ENCODE results near the gene VTI1A. TPM values are rescaled to one million over a fixed set of nuclear protein-coding genes. Genes with fewer than 3 reads are reported as not detected.

Gene VTI1A
- total RNA-seq, 1 donor from 2014 or later = 22.7 TPM

DNA sequence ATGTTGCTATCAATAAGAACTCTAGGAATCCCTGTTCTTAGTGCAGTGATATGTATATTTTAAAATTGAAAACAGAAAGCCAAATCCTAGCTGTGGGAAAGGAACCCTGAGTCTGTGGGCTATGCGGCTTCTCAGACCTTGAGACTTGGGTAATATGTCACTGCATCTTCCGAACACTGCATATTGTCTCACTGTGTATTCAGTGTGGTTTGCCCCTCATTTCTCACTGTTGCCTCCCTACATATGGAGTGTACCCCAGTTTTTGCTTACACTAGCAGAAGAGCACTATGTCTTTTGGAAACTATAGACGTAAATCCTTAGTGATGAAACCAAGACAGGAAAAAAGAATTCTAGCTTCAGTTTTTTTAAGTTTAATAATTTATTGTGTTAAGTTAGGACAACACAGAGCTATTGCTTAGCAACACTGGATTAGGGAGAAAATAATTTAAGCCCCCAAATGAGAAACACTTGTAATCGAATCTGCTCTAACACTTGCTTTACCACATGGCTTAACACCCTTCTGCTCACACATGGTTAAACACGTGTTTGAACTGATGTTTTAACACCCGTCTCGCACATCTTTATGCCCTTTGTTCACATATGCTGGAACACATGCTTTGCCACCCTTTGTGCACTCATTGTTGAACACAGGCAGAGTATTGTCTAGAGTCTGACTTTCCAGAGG, 251.3 kb downstream of the VTI1A start:
- Mint-ChIP-seq H3K4me3 (ENCODE audit: unreplicated experiment) (no peak overlapping the region), H3K9me3 (ENCODE audit: low read depth) (no peaks in the 10 kb centered on the region)

DNA sequence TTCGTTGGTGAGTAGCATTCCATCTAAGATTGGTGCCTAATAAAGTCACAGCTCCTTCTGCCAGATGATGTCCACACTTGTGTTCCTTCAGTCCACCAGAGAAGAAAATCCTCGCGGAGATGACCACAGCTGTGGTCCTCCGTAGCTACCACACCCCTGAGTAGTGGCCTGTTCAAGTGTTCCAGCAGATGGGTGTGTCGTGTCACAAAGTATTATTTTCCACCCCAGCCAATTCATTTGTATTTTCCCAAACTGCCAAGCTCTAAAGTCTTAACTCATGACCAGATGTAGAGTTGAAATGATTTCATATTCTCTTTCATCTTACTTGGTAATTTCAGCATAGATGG, 251.8 kb downstream of the VTI1A start:
- H3K27me3 Mint-ChIP-seq (ENCODE audit: low read depth) = no peaks in the 10 kb centered on the region
- peaks cover 3% of the 10 kb centered on the region for H3K36me3 Mint-ChIP-seq (ENCODE audit: low read depth)
- peaks cover 28% of the 10 kb centered on the region for H3K4me1 Mint-ChIP-seq (ENCODE audit: low read depth)
- no peaks in the 10 kb centered on the region for H3K9me3 Mint-ChIP-seq (ENCODE audit: low read depth)
- DNase-seq (ENCODE audit: low spot score) = no peak
- no peak overlapping the region for H3K4me3 Mint-ChIP-seq (ENCODE audit: unreplicated experiment)
- TF ChIP-seq, protein P1, sequence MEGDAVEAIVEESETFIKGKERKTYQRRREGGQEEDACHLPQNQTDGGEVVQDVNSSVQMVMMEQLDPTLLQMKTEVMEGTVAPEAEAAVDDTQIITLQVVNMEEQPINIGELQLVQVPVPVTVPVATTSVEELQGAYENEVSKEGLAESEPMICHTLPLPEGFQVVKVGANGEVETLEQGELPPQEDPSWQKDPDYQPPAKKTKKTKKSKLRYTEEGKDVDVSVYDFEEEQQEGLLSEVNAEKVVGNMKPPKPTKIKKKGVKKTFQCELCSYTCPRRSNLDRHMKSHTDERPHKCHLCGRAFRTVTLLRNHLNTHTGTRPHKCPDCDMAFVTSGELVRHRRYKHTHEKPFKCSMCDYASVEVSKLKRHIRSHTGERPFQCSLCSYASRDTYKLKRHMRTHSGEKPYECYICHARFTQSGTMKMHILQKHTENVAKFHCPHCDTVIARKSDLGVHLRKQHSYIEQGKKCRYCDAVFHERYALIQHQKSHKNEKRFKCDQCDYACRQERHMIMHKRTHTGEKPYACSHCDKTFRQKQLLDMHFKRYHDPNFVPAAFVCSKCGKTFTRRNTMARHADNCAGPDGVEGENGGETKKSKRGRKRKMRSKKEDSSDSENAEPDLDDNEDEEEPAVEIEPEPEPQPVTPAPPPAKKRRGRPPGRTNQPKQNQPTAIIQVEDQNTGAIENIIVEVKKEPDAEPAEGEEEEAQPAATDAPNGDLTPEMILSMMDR (IDR thresholded peaks at IDR 0.05) = no peak
- H3K27ac Mint-ChIP-seq (ENCODE audit: unreplicated experiment) = no peak overlapping the region

More for the DNA sequence above, 251.3 kb downstream of the VTI1A start:
- Mint-ChIP-seq H3K36me3 (ENCODE audit: low read depth) (peaks cover 3% of the 10 kb centered on the region), H3K27me3 (ENCODE audit: low read depth) (no peaks in the 10 kb centered on the region), H3K27ac (ENCODE audit: unreplicated experiment) (no peak overlapping the region), H3K4me1 (ENCODE audit: low read depth) (peaks cover 28% of the 10 kb centered on the region)
- DNase-seq (ENCODE audit: low spot score) = no peak
- TF ChIP-seq, protein P1 (IDR thresholded peaks at IDR 0.05) = no peak

DNA sequence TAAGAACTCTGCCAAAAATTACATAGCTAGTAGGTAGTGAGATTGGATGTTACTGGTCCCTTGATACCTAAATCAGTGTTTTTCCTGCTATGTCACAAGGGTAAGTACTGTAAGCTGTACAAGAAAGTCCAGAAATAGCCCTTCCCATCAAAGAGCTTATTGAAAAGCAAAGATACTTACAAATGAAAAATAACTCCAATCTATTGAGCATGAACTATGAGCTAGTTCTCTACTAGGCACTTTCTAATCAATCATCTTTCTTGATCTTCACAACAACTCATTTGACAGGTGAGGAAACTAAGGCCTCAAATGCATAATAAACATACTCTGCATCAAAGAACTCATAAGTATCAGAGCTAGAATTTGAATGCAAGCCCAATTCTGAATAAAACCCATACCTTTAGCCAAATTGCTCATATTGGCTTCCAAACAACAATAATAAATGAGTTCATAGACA, 253.2 kb downstream of the VTI1A start:
- no peak overlapping the region for H3K27ac Mint-ChIP-seq (ENCODE audit: unreplicated experiment)
- peaks cover 3% of the 10 kb centered on the region for H3K36me3 Mint-ChIP-seq (ENCODE audit: low read depth)
- TF ChIP-seq, protein P1 (IDR thresholded peaks at IDR 0.05) = no peak
- H3K4me1 Mint-ChIP-seq (ENCODE audit: low read depth) = peaks cover 28% of the 10 kb centered on the region
- H3K27me3 Mint-ChIP-seq (ENCODE audit: low read depth) = no peaks in the 10 kb centered on the region
- no peak for DNase-seq (ENCODE audit: low spot score)
- H3K4me3 Mint-ChIP-seq (ENCODE audit: unreplicated experiment) = no peak overlapping the region
- no peaks in the 10 kb centered on the region for H3K9me3 Mint-ChIP-seq (ENCODE audit: low read depth)

DNA sequence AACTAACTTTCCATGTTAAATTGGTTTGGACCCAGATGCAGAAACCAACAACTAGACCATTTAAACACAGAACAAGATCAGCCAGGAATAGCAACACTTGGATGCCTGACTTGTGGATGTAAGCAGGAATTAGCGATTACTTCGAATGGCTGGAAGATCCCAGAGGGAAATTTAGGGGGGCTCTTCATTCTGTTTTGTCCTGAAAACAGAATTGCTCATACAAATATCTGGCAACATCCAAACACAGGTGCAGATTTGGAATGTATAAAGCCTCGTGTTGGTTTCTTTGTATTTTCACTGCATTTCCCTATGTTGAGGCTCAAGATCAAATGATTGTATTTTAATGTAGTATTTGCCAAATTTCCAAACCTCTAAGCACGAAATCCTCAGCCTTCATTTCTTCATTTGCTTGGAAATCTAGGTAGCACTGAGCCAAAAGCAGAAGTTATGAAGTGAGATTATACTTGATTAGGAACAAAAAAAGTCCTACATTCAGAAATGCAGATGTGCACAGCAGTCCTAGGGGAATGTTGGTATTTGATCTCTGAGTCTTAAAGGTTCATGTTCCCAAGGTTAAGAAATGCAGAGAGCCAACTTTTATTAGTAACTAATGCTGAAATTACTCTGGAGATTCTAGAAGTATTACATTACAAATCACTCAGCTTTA, 254.3 kb downstream of the VTI1A start:
- Mint-ChIP-seq H3K27me3 (ENCODE audit: low read depth) (no peaks in the 10 kb centered on the region), H3K36me3 (ENCODE audit: low read depth) (peaks cover 3% of the 10 kb centered on the region), H3K4me3 (ENCODE audit: unreplicated experiment) (no peak overlapping the region), H3K4me1 (ENCODE audit: low read depth) (peaks cover 26% of the 10 kb centered on the region), H3K27ac (ENCODE audit: unreplicated experiment) (no peak overlapping the region), H3K9me3 (ENCODE audit: low read depth) (no peaks in the 10 kb centered on the region)
- DNase-seq (ENCODE audit: low spot score) = no peak
- TF ChIP-seq, protein P1 (IDR thresholded peaks at IDR 0.05) = no peak

DNA sequence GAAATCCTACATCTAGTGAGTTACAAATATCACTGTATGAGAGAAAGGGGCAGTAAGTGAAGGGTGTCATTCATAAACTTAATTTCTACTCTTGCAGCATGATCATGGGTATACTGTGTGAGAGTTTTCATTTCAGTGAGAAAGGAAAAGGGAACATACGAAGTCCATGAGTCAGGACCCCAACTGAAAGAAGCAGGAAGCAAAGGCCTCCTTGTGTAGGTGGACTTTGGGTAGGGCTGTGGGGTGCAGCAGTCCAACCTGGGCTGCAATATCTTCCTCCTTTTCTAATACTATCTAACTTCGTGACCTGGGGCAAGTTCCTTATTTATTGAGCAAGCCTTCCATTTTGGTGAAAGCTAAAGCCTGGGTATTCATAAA, 254.9 kb downstream of the VTI1A start:
- peaks cover 21% of the 10 kb centered on the region for H3K4me1 Mint-ChIP-seq (ENCODE audit: low read depth)
- peaks cover 3% of the 10 kb centered on the region for H3K36me3 Mint-ChIP-seq (ENCODE audit: low read depth)
- no peaks in the 10 kb centered on the region for H3K9me3 Mint-ChIP-seq (ENCODE audit: low read depth)
- TF ChIP-seq, protein P1 (IDR thresholded peaks at IDR 0.05) = no peak
- H3K27me3 Mint-ChIP-seq (ENCODE audit: low read depth) = no peaks in the 10 kb centered on the region
- DNase-seq (ENCODE audit: low spot score) = no peak
- no peak overlapping the region for H3K4me3 Mint-ChIP-seq (ENCODE audit: unreplicated experiment)
- H3K27ac Mint-ChIP-seq (ENCODE audit: unreplicated experiment) = peak overlapping the region; percentile 45
